ENCODE results near the gene SLC25A1. TPM values are rescaled to one million over a fixed set of nuclear protein-coding genes. Genes with fewer than 3 reads are reported as not detected.

SLC25A1 gene
- total and polyA plus RNA-seq, 10 of the 15 experiments (the other 5 are each of a cell fraction or from before 2014, with no cell fraction given), result 2.3 to 79.0 (median 30.3) TPM

- no peak for DNase-seq (ENCODE audit: low read depth, low spot score)
- no peaks in the 10 kb centered on the region for H3K79me2 ChIP-seq (ENCODE audit: control insufficient read depth, insufficient read depth, low read length)
- ChIA-PET CTCF (no interaction called here), SMC1A (ENCODE audit: uncharacterized antibody, unreplicated experiment) (no interaction called here), POLR2A (no interaction called here), RAD21 (ENCODE audit: unreplicated experiment) (no interaction called here)
- H3K9ac ChIP-seq (ENCODE audit: control insufficient read depth, insufficient read depth, low read length), result no peak overlapping the region
- no peaks in the 10 kb centered on the region for H3K36me3 ChIP-seq (ENCODE audit: control insufficient read depth in 2 of 2, insufficient read depth in 2 of 2, low read length in 1 of 2)
- intact Hi-C loops (cut with micrococcal nuclease; ENCODE audit: unreplicated experiment), result no loop called here
- no peaks in the 10 kb centered on the region for H3K4me1 ChIP-seq (ENCODE audit: control insufficient read depth, insufficient read depth, low read length)
- WGBS (ENCODE audit: insufficient coverage, insufficient replicate concordance, low lambda C conversion rate, missing lambda C conversion rate), result 9% methylated on average over 5 of the region's 5 CpGs
- ATAC-seq, result no peak
- BruUV-seq (replicated peaks), result no TSS peak
- H3K27ac ChIP-seq (ENCODE audit: control insufficient read depth, insufficient read depth), result no peak overlapping the region
- FAIRE-seq, result no peak
- H3K4me3 ChIP-seq, result no peak overlapping the region
- H3K9me3 ChIP-seq (replicated peaks; ENCODE audit: control insufficient read depth, insufficient read depth, low read length), result no peaks in the 10 kb centered on the region
- in situ Hi-C loops (cut with MboI), result no loop called here
- no peak overlapping the region for H2AFZ ChIP-seq (ENCODE audit: control insufficient read depth, low read depth, low read length)
- H3K27me3 ChIP-seq (replicated peaks in 1 of 2; ENCODE audit: control insufficient read depth in 2 of 2, insufficient read depth in 2 of 2, low read length in 1 of 2), result peaks cover 2 to 6% of the 10 kb centered on the region in 2 experiments; a peak in 3 of 4 replicates
- no peak overlapping the region for H3K4me2 ChIP-seq (ENCODE audit: control insufficient read depth, insufficient read depth)
- H4K20me1 ChIP-seq (ENCODE audit: control insufficient read depth, insufficient read depth), result no peaks in the 10 kb centered on the region
- TF ChIP-seq POU2F2 (IDR thresholded peaks at IDR 0.05; ENCODE audit: borderline replicate concordance, low read depth, low read length), result no peak
- no peak for TF ChIP-seq ZNF384 (IDR thresholded peaks at IDR 0.05; ENCODE audit: borderline replicate concordance, low read depth, low read length)
- no peak for TF ChIP-seq EP300 (IDR thresholded peaks at IDR 0.05; ENCODE audit: borderline replicate concordance in 1 of 2, control insufficient read depth in 1 of 2, low read depth in 2 of 2, low read length in 2 of 2)
- TF ChIP-seq E4F1 (IDR thresholded peaks at IDR 0.05; ENCODE audit: borderline replicate concordance, partially characterized antibody), result no peak
- TF ChIP-seq BRCA1 (IDR thresholded peaks at IDR 0.05; ENCODE audit: low read depth, low read length), result no peak
- no peak for TF ChIP-seq CUX1 (IDR thresholded peaks at IDR 0.05; ENCODE audit: insufficient replicate concordance, low read depth, low read length)
- no peak for TF ChIP-seq ZBTB40 (IDR thresholded peaks at IDR 0.05; ENCODE audit: borderline replicate concordance)
- no peak for TF ChIP-seq EED (IDR thresholded peaks at IDR 0.05; ENCODE audit: low read depth)
- no peak for TF ChIP-seq ELK1 (IDR thresholded peaks at IDR 0.05; ENCODE audit: low read depth, low read length)
- no peak for TF ChIP-seq MEF2A (IDR thresholded peaks at IDR 0.05; ENCODE audit: insufficient read depth, low read depth, low read length)
Observed at GRCh38 chr22:19207884-19208283, 29.3 kb upstream of the SLC25A1 start.

Data from GM12878 (cell line).